Caco-2 (cell line): ENCODE data around the gene UNKL. TPM values are rescaled to one million over a fixed set of nuclear protein-coding genes. Genes with fewer than 3 reads are reported as not detected.
A peak's percentile ranks its signal among the peaks of the same experiment; 100 is the strongest.

Experiments used
- BruUV-seq: library from RNA; stranded (reverse); fragments of 400-500 nt; replicated peaks from 2 replicates; lab custom pipeline; 2021; lab: Mats Ljungman, UMichigan
- CTCF ChIA-PET: fragments of 300-600 bp; sonication (Branson Sonifier 250); formaldehyde crosslinking; loops from one replicate; lab custom pipeline; 2022; ENCODE audit warnings: antibody characterized with exemption; lab: Charles Lee
- POLR2A ChIA-PET: fragments of 300-600 bp; sonication (Branson Sonifier 250); formaldehyde crosslinking; loops from one replicate; lab custom pipeline; 2022; ENCODE audit warnings: antibody characterized with exemption; lab: Charles Lee
- DNase-seq, 2 experiments: peaks; one replicate each; pipeline versions ENCODE4 v3.0.0 to v3.0.0-alpha.2; 2020 to 2022
- H3K27me3 ChIP-seq: replicated peaks from 2 replicates; pipeline ENCODE4 v1.6.0; 2011; ENCODE audit warnings: low read length; ENCODE audit not compliant: control insufficient read depth, insufficient read depth
- H3K36me3 ChIP-seq: 2 replicates; pipeline ENCODE4 v1.5.1; 2011; ENCODE audit warnings: low read length; ENCODE audit not compliant: control insufficient read depth, insufficient read depth
- H3K4me1 ChIP-seq: fragments of 250-450 bp; sonication (Bioruptor Pico); 2 replicates; pipeline ENCODE4 v1.5.1; 2020; ENCODE audit warnings: mild to moderate bottlenecking
- H3K4me3 ChIP-seq: 2 replicates; pipeline ENCODE4 v1.5.1; 2011; ENCODE audit warnings: low read depth, mild to moderate bottlenecking, control low read depth, low read length
- H3K9me3 ChIP-seq: fragments of 250-450 bp; sonication (Bioruptor Pico); 2 replicates; pipeline ENCODE4 v1.5.1; 2020; ENCODE audit warnings: mild to moderate bottlenecking, moderate library complexity
- H3K27ac Mint-ChIP-seq: one replicate; pipeline ENCODE4 v1.8.0; 2022; ENCODE audit warnings: mixed read lengths; ENCODE audit not compliant: unreplicated experiment
- H3K27me3 Mint-ChIP-seq: one replicate; pipeline ENCODE4 v1.8.0; 2022; ENCODE audit warnings: mixed read lengths; ENCODE audit not compliant: insufficient read depth, unreplicated experiment
- H3K36me3 Mint-ChIP-seq: one replicate; pipeline ENCODE4 v1.8.0; 2022; ENCODE audit warnings: mild to moderate bottlenecking, mixed read lengths; ENCODE audit not compliant: insufficient read depth, unreplicated experiment
- H3K4me1 Mint-ChIP-seq: one replicate; pipeline ENCODE4 v1.8.0; 2022; ENCODE audit warnings: low read depth, mixed read lengths; ENCODE audit not compliant: unreplicated experiment
- H3K4me3 Mint-ChIP-seq: one replicate; pipeline ENCODE4 v1.8.0; 2022; ENCODE audit warnings: mild to moderate bottlenecking, moderate library complexity, mixed read lengths; ENCODE audit not compliant: unreplicated experiment
- H3K9me3 Mint-ChIP-seq: one replicate; pipeline ENCODE4 v1.8.0; 2022; ENCODE audit warnings: mixed read lengths; ENCODE audit not compliant: unreplicated experiment
- CTCF ChIP-seq, 2 experiments: fragments of 200-600 bp in 1 of 2; IDR thresholded peaks; 1 replicate in 1 of 2; 2 replicates in 1 of 2; pipeline versions ENCODE4 v1.5.1 to v1.8.0; 2011 to 2022; ENCODE audit warnings: antibody characterized with exemption in 1 of 2, control low read depth in 1 of 2, inconsistent platforms in 1 of 2, low read depth in 1 of 2, low read length in 1 of 2, mild to moderate bottlenecking in 1 of 2, moderate library complexity in 1 of 2; ENCODE audit not compliant: insufficient read depth in 1 of 2, severe bottlenecking in 1 of 2, unreplicated experiment in 1 of 2
- intact Hi-C: fragments of 100-400 bp; cut with micrococcal nuclease; formaldehyde crosslinking; loops from one replicate; pipeline ENCODE4 v1.10.0; 2022; ENCODE audit not compliant: unreplicated experiment
- total RNA-seq: library from RNA; stranded (reverse); gene quantifications from 2 replicates; pipeline ENCODE4 v1.2.3, GENCODE V29; 2022

UNKL gene
- total RNA-seq, 1 experiment from 2014 or later, result 31.2 TPM

GRCh38 chr16:1341495-1342420 is 72.7 kb downstream of the UNKL start:
- 0 out of 2 replicates have a peak, but pooled peaks cover 3% of the 10 kb centered on the region for H3K4me1 ChIP-seq
- peaks cover 8% of the 10 kb centered on the region for H3K4me1 Mint-ChIP-seq
- H3K4me3 Mint-ChIP-seq, result peak overlapping the region; percentile 83
- intact Hi-C loops, result no loop called here
- TF ChIP-seq CTCF (IDR thresholded peaks at IDR 0.05; ENCODE audit: insufficient read depth in 1 of 2, low read depth in 1 of 2, low read length in 1 of 2, severe bottlenecking in 1 of 2, unreplicated experiment in 1 of 2), result no peak
- H3K27me3 ChIP-seq, result peaks cover 1% of the 10 kb centered on the region; the same call in 1 of the 2 replicates
- H3K27ac Mint-ChIP-seq, result no peak overlapping the region
- ChIA-PET POLR2A (no interaction called here), CTCF (interaction anchor here (0.6 to 1.7 kb wide), 3 partner anchors 10 to 89 kb away, joined by 3 to 5 read pairs (median 5); partner anchors contain the start of gene PERCC1)
- no peak for DNase-seq
- H3K27me3 Mint-ChIP-seq, result peaks cover 3% of the 10 kb centered on the region
- H3K36me3 ChIP-seq, result no peaks in the 10 kb centered on the region; the same call in 1 of the 2 replicates
- H3K4me3 ChIP-seq, result no peak overlapping the region; the same call in 1 of the 2 replicates
- H3K9me3 ChIP-seq, result no peaks in the 10 kb centered on the region
- BruUV-seq, result no TSS peak
- H3K36me3 Mint-ChIP-seq, result peaks cover 8% of the 10 kb centered on the region
- no peaks in the 10 kb centered on the region for H3K9me3 Mint-ChIP-seq

- no peak overlapping the region for H3K4me3 Mint-ChIP-seq
- POLR2A ChIA-PET, result no interaction called here
- Histone ChIP-seq H3K4me3 (no peak overlapping the region), H3K9me3 (no peaks in the 10 kb centered on the region), H3K27me3 (peaks cover 1% of the 10 kb centered on the region; the same call in 1 of the 2 replicates), H3K36me3 (no peaks in the 10 kb centered on the region; the same call in 1 of the 2 replicates), H3K4me1 (0 out of 2 replicates have a peak, but pooled peaks cover 3% of the 10 kb centered on the region)
- H3K27ac Mint-ChIP-seq, result no peak overlapping the region
- intact Hi-C loops, result no loop called here
- DNase-seq, result no peak
- H3K27me3 Mint-ChIP-seq, result peaks cover 3% of the 10 kb centered on the region
- no peaks in the 10 kb centered on the region for H3K9me3 Mint-ChIP-seq
- peaks cover 8% of the 10 kb centered on the region for H3K4me1 Mint-ChIP-seq
- TF ChIP-seq CTCF (IDR thresholded peaks at IDR 0.05; ENCODE audit: insufficient read depth in 1 of 2, low read depth in 1 of 2, low read length in 1 of 2, severe bottlenecking in 1 of 2, unreplicated experiment in 1 of 2), result no peak
- CTCF ChIA-PET, result no interaction called here
- BruUV-seq, result no TSS peak
- peaks cover 8% of the 10 kb centered on the region for H3K36me3 Mint-ChIP-seq
Measured at GRCh38 chr16:1340730-1341494, 73.6 kb downstream of the UNKL start.
